Activated gamma-delta T cell treated with Interleukin-2 at 50 U/mL for 16 hours (primary cell): Measurements from ENCODE around the gene TTLL5.
A peak's percentile ranks its signal among the peaks of the same experiment; 100 is the strongest.

Experiments used
- DNase-seq: peaks from one replicate; pipeline ENCODE4 v3.0.0-alpha.2; 2020

The TTLL5 gene, protein sequence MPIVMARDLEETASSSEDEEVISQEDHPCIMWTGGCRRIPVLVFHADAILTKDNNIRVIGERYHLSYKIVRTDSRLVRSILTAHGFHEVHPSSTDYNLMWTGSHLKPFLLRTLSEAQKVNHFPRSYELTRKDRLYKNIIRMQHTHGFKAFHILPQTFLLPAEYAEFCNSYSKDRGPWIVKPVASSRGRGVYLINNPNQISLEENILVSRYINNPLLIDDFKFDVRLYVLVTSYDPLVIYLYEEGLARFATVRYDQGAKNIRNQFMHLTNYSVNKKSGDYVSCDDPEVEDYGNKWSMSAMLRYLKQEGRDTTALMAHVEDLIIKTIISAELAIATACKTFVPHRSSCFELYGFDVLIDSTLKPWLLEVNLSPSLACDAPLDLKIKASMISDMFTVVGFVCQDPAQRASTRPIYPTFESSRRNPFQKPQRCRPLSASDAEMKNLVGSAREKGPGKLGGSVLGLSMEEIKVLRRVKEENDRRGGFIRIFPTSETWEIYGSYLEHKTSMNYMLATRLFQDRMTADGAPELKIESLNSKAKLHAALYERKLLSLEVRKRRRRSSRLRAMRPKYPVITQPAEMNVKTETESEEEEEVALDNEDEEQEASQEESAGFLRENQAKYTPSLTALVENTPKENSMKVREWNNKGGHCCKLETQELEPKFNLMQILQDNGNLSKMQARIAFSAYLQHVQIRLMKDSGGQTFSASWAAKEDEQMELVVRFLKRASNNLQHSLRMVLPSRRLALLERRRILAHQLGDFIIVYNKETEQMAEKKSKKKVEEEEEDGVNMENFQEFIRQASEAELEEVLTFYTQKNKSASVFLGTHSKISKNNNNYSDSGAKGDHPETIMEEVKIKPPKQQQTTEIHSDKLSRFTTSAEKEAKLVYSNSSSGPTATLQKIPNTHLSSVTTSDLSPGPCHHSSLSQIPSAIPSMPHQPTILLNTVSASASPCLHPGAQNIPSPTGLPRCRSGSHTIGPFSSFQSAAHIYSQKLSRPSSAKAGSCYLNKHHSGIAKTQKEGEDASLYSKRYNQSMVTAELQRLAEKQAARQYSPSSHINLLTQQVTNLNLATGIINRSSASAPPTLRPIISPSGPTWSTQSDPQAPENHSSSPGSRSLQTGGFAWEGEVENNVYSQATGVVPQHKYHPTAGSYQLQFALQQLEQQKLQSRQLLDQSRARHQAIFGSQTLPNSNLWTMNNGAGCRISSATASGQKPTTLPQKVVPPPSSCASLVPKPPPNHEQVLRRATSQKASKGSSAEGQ (N-terminal part only)

DNA sequence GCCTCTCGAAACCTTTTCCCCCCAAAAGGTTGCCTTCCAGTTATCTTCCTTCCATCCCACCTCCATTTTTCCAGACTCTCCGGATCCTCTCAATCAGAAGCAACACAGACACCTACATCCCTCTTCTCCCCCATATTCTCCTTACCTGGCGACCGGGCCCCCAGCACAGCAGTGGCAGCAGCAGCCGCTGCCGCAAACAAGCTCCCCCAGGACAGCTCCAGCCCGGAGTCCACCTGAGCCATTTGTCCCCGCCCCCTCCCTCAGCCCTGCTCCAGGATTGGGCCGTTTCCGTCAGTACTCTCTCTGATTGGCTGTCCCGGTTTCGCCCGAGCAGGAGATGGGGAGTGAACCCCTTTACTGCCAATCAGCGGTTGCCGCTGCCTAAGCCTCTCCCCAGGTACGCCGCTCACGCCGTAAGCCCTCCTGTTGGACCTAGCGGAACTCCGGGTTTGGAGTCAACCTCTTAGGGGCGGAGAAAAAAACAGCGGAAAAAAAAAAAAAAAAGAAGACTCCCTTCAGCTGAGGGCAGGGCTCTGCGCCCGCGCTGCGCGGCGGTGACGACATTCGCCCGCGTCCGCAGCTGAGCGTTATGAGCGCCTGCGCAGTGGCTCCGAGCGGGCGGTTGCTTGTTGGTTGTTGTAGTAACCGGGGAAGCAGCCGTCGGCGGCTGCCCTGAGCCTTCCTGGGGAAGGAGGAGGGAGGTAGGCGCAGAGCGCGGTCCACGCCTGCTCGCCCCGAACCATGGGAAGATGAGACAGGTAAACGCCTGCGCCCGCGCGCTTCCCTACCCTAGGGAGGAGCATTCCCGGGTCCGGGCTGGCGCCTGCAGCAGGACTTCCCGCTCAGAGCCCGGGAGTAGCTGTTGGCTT lies at the start of gene TTLL5, which contains the start of gene ERG28:
Gene TTLL5, plus strand, starts transcription at position 617 of the 869 bp plus-strand sequence. CDS start 1,904 bp downstream, outside the sequence.
Gene ERG28, minus strand, starts transcription at position 247 of the 869 bp plus-strand sequence. CDS start 3,374 bp downstream, outside the sequence.
- peak; percentile 95 for DNase-seq

GRCh38 chr14:75612157-75612556 lies 48.9 kb upstream of the TTLL5 start:
- DNase-seq, result no peak

GRCh38 chr14:75614179-75614578 lies 46.9 kb upstream of the TTLL5 start:
- no peak for DNase-seq

GRCh38 chr14:75615200-75615599 lies 45.8 kb upstream of the TTLL5 start:
- DNase-seq, result no peak

DNA sequence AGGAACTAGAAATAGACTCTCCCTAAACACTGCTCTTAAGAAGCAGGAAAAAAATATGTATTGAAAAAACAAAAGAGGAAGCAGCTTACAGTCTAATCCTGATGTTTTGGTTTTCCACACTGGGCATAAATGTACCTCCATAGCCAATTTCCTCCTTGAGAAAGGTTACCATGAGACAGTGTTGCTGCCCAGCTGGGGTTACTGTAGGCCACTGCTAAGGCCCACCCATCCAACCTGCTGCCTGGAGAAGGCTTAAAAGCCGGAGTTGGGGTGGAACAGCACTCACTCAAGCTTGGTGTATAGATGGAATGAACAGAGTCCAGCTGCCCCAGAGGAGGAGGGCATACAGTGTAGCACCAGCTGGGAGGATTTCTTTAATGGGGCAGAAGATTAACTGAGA lies 41.5 kb upstream of the TTLL5 start:
- DNase-seq, result no peak

DNA sequence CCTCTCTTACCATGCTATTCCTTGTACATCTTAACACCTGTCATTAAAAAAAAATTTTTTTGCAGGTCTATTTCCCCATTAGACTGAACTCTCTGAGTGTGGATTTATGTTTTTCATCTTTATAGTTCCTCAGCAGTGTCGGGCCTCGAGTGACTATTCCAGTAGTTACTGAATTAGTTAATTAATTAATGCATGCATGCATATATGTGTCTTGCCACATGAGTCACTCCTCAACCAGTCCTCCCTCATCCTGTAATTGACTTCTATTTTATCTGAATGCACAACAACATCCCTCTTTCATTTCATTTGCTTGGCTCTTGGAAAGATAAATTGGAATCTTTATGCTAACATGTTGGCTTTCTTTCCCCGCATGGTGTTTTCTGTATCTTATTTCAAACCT lies 36.0 kb upstream of the TTLL5 start:
- no peak for DNase-seq

- no peak for DNase-seq
Measured at GRCh38 chr14:75626396-75626795, 34.6 kb upstream of the TTLL5 start.

- no peak for DNase-seq
Measured at GRCh38 chr14:75626863-75627262, 34.2 kb upstream of the TTLL5 start.

GRCh38 chr14:75627406-75627805 lies 33.6 kb upstream of the TTLL5 start:
- no peak for DNase-seq

GRCh38 chr14:75628816-75629215 lies 32.2 kb upstream of the TTLL5 start:
- DNase-seq, result no peak

DNA sequence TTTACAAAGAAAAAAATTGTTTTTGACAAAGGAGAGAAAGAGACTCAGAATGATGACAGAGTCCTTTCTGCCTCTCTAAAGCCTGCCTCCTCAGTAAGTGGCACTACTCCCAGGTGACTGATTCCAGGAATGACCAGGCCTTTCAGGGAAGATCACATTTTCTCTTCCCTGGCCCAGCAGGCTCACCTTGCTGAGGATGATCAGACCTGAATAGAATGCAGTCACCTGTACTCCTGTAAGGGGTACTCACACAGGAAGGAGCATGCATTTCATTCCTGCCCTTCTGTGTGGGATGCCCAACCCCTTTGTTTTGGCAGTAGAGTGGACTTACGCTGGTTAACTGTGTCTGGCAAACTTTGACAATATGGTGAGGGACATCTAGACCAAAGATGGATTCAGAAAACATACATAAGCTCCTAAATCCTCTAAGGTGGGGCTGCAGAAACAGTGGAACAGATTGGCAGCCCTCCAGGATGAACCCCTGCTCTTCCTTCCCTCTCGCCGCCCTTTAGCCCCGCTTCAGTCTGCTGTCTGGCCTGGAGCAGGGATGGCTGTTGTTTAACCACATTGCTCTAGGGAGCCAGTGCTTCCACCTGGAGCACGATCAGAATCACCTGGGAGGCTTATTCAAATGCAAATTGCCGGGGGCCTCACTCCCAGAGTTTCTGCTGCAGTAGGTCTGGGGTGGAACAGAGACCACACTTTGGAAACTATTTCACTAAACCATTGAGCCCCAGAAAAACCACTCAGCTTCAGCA lies 30.2 kb upstream of the TTLL5 start:
- DNase-seq, result no peak

DNA sequence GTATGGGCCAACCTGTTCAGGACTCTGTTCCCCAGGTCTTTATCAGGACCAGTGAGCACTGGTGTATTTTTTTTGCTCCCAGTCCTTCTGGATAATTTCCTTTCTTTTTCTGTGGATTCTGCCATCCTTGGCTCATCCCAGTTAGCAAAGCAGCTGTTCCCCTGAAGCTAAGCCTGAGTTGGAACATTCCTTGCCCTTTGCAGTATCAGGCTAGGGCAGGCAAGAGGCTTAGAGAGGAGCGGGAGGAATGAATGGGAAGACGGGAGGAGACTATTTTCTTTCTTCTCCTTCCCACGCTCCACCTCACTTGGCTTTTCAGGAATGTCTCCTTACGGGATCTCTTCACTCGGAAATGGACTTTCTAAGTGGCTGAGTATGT lies 29.6 kb upstream of the TTLL5 start:
- no peak for DNase-seq

- DNase-seq, result no peak
Measured at GRCh38 chr14:75634848-75635247, 26.2 kb upstream of the TTLL5 start.

GRCh38 chr14:75636100-75636692 lies 24.9 kb upstream of the TTLL5 start:
- DNase-seq, result no peak

- no peak for DNase-seq
Measured at GRCh38 chr14:75640876-75641275, 20.2 kb upstream of the TTLL5 start.

DNA sequence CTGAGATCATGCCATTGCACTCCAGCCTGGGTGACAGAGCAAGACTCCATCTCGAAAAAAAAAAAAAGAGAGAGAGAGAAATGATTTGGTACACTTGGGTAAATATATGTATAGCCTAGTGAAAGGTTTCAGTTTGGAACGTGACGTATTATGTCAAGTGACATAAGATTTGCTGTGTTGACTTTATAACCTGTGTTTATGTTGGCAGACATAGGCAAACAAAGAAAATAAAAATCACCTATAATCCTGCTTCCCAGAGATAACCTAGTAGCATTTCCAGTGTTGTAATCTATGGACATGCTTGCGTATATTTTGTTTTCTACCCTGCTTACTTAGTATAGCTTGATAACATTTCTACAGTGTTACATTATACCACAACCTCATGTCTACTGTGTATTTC lies 17.1 kb upstream of the TTLL5 start:
- DNase-seq, result no peak

DNA sequence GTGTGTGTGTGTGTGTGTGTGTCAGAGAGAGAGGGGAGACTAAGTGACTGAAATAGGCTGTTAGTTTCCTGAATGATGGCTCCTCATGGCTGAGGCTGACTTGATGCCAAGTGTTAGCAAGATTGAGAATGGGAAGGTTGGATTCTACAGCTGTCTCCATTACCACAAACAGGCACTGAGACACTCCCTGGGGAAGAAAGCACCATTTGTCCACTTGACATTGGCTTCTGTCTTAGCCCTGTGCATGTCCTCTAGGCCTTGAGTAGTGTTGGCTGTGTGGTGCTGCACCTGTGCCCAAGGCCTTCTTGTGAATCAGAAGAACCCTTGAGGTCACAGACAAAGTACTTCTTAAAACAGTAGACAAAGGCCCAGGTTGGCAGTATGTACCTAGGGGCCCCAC lies 16.0 kb upstream of the TTLL5 start:
- DNase-seq, result no peak

DNA sequence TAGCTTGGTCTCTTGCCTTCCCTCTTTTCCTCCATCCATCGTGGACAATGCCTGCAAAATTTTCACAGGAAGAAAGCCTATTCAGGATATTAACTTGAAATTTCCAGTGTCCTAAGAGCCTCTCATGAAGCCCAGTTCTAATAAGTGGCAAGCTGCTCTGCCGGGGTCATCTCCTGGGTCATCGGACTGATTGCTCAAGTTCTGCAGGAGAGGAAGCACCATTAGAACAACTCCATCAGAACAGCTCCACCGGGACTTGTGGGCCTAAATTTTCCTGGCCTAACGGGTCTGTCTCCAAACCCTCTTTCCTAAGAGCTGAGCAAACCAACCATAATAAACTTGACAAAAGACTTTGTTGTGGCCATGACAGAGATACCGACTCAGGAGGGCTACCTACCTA lies 14.3 kb upstream of the TTLL5 start:
- no peak for DNase-seq

GRCh38 chr14:75647640-75648039 lies 13.4 kb upstream of the TTLL5 start:
- DNase-seq, result no peak

GRCh38 chr14:75648066-75648838 lies 12.8 kb upstream of the TTLL5 start:
- no peak for DNase-seq
